NCI-H2196 treated with DMSO at 0.1 percent for 48 hours (cell line): ENCODE data around the gene TMEM61.
"Not testable (repeated sequence)": the region's sequence is repeated elsewhere in the genome, so short reads cannot be mapped to it uniquely, and the experiment has no call there.

Source experiments
- DNase-seq: peaks from one replicate; lab custom pipeline; 2025; ENCODE audit not compliant: unreplicated experiment; lab: John Stamatoyannopoulos, UW

TMEM61 gene

GRCh38 chr1:54962612-54963395, 17.6 kb upstream of the TMEM61 start:
- no peak for DNase-seq

GRCh38 chr1:54963829-54964228, 16.6 kb upstream of the TMEM61 start:
- DNase-seq: not testable (repeated sequence)

GRCh38 chr1:54965624-54966340, 14.6 kb upstream of the TMEM61 start:
- DNase-seq: no peak

GRCh38 chr1:54967372-54967771, 13.1 kb upstream of the TMEM61 start:
- DNase-seq: no peak

GRCh38 chr1:54968551-54968950, 11.9 kb upstream of the TMEM61 start:
- DNase-seq: no peak

- DNase-seq: no peak
Observed at GRCh38 chr1:54969879-54970278, 10.5 kb upstream of the TMEM61 start.

GRCh38 chr1:54970901-54971300, 9.5 kb upstream of the TMEM61 start:
- no peak for DNase-seq

GRCh38 chr1:54971317-54971791, 9.1 kb upstream of the TMEM61 start:
- DNase-seq: peak; percentile 29

- no peak for DNase-seq
Observed at GRCh38 chr1:54972436-54972835, 8.0 kb upstream of the TMEM61 start.

GRCh38 chr1:54973205-54973921, 7.1 kb upstream of the TMEM61 start:
- peak; percentile 46 for DNase-seq

- DNase-seq: no peak
Observed at GRCh38 chr1:54975356-54976108, 4.9 kb upstream of the TMEM61 start.

- DNase-seq: peak; percentile 18
Observed at GRCh38 chr1:54976747-54977146, 3.7 kb upstream of the TMEM61 start.

GRCh38 chr1:54977533-54978297, 2.7 kb upstream of the TMEM61 start:
- DNase-seq: no peak

GRCh38 chr1:54978528-54979326, 1.7 kb upstream of the TMEM61 start:
- no peak for DNase-seq

- DNase-seq: no peak
Observed at GRCh38 chr1:54979327-54979891, 1.0 kb upstream of the TMEM61 start.

- DNase-seq: no peak
Observed at GRCh38 chr1:54980046-54980527, 341 bp upstream of the TMEM61 start.

GRCh38 chr1:54981466-54981865, 1.0 kb downstream of the TMEM61 start:
- DNase-seq: no peak

GRCh38 chr1:54982739-54983138, 2.3 kb downstream of the TMEM61 start:
- peak; percentile 19 for DNase-seq
